GM12874 (cell line): ENCODE measurements around the gene KLF1.

Experiments
- CTCF ChIP-seq: IDR thresholded peaks from 2 replicates; pipeline ENCODE4 v1.5.1; 2011; ENCODE audit warnings: low read depth, mild to moderate bottlenecking, control low read depth, low read length, moderate library complexity; ENCODE audit not compliant: insufficient read depth

KLF1 gene

GRCh38 chr19:12886651-12886968 is 391 bp downstream of the KLF1 start:
- TF ChIP-seq CTCF = no peak

- TF ChIP-seq CTCF = no peak
These were observed 1.0 kb downstream of the KLF1 start for GRCh38 chr19:12885749-12886650.

- TF ChIP-seq CTCF = peak; percentile 84
These were observed 1.9 kb downstream of the KLF1 start for GRCh38 chr19:12884926-12885748.

DNA sequence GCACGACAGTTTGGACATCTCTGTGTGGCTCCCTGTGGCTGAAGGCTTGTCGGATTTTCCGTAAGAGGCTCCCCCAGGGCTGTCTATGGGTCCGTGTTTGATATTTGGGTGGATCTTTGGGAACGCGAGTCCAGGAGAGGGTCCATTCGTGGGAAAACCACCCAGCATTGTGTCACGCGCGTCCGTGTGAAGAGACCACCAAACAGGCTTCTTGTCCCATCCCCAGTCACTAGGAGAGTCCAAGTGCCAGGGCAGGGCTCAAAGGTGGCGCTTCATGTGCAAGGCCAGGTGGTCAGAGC is 2.4 kb downstream of the KLF1 start:
- TF ChIP-seq CTCF = no peak

- TF ChIP-seq CTCF = no peak
These were observed 2.8 kb downstream of the KLF1 start for GRCh38 chr19:12884202-12884601.

DNA sequence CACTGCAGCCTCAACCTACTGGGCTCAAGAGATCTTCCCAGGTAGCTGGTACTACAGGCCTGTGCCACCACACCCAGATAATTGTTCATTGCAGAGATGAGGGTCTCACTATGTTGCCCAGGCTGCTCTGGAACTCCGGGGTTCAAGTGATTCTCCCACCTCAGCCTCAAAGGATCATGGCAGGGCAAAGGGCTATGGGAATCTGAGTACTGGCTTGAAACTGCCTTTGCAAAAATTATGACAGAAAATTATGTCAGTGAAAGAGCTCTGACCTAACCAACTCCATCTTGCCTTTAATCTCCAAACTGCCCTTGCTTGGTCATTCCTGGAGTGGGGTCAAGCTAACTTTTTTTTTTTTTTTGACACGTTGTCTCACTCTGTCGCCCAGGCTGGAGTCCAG is 4.4 kb downstream of the KLF1 start:
- TF ChIP-seq CTCF = no peak

- no peak for TF ChIP-seq CTCF
These were observed 5.7 kb downstream of the KLF1 start, which contains the start of gene DNASE2 for GRCh38 chr19:12881172-12881808. TSS of gene DNASE2 (minus strand) at chr19:12881449. CDS start at chr19:12881375, 74 bp downstream.
